Measurements from ENCODE around the gene BRME1.

DNA sequence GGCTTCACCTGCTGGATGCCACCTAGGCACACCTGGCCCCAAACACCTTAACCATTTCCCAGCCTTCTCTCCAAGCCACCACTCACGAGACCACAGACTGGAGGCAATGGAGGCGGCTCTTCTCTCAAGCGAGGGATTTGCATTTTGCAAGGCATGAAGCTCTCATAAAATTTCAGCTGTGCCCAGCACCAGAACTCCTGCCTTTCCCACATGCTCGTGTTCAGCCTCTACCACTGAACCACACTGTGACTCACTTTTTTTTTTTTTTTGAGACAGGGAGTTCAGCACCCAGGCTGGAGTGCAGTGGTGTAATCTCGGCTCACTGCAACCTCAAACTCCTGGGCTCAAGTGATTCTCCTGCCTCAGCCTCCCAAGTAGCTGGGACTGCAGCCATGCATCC lies 18.4 kb downstream of the BRME1 start:
- TF ChIP-seq, protein P1, sequence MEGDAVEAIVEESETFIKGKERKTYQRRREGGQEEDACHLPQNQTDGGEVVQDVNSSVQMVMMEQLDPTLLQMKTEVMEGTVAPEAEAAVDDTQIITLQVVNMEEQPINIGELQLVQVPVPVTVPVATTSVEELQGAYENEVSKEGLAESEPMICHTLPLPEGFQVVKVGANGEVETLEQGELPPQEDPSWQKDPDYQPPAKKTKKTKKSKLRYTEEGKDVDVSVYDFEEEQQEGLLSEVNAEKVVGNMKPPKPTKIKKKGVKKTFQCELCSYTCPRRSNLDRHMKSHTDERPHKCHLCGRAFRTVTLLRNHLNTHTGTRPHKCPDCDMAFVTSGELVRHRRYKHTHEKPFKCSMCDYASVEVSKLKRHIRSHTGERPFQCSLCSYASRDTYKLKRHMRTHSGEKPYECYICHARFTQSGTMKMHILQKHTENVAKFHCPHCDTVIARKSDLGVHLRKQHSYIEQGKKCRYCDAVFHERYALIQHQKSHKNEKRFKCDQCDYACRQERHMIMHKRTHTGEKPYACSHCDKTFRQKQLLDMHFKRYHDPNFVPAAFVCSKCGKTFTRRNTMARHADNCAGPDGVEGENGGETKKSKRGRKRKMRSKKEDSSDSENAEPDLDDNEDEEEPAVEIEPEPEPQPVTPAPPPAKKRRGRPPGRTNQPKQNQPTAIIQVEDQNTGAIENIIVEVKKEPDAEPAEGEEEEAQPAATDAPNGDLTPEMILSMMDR (IDR thresholded peaks at IDR 0.05; ENCODE audit: borderline replicate concordance, extremely low read depth, low read length, poor library complexity, severe bottlenecking): no peak
- TF ChIP-seq EZH2 (IDR thresholded peaks at IDR 0.05; ENCODE audit: borderline replicate concordance, low read depth, low read length, severe bottlenecking): no peak
